H1 (cell line): ENCODE data around the gene MACROD1. TPM values are rescaled to one million over a fixed set of nuclear protein-coding genes. Genes with fewer than 3 reads are reported as not detected.
A peak's percentile ranks its signal among the peaks of the same experiment; 100 is the strongest.

Experiments used
- CBX8 ChIP-seq: fragments of 300-800, 300-1000 bp; sonication (generic); IDR thresholded peaks from 2 replicates; pipeline ENCODE4 v1.7.1; 2016; ENCODE audit warnings: low read depth, low read length, borderline replicate concordance
- CTBP2 ChIP-seq: IDR thresholded peaks from 2 replicates; pipeline ENCODE4 v1.7.0; 2011; ENCODE audit warnings: borderline replicate concordance, mild to moderate bottlenecking, moderate library complexity, mixed read lengths, low read length; ENCODE audit not compliant: insufficient read depth, insufficient read length
- KDM4A ChIP-seq: IDR thresholded peaks from one replicate; pipeline ENCODE4 v1.7.1; 2012; ENCODE audit warnings: low read depth, mild to moderate bottlenecking, moderate library complexity, low read length, inconsistent platforms; ENCODE audit not compliant: severe bottlenecking
- SUZ12 ChIP-seq: fragments of 200-600 bp; sonication (generic); IDR thresholded peaks from 2 replicates; pipeline ENCODE4 v1.6.1; 2012; ENCODE audit warnings: mild to moderate bottlenecking, inconsistent platforms, low read length, moderate library complexity, mixed read lengths
- TAF7 ChIP-seq: optimal IDR thresholded peaks from 2 replicates; pipeline ENCODE3; 2011; ENCODE audit warnings: low read depth, mild to moderate bottlenecking, inconsistent platforms, low read length, moderate library complexity, borderline replicate concordance
- TCF12 ChIP-seq: IDR thresholded peaks from 2 replicates; pipeline ENCODE4 v1.6.1; 2011; ENCODE audit warnings: low read depth, mild to moderate bottlenecking, low read length
- USF2 ChIP-seq: IDR thresholded peaks from 2 replicates; pipeline ENCODE4 v1.6.1; 2011; ENCODE audit warnings: low read length, improper control_type of control experiment
- polyA plus RNA-seq, 7 experiments: library from polyadenylated mRNA; depleted of rRNA in 3 of 7; stranded (reverse) in 5 of 7; unstranded in 2 of 7; fragments of >200 nt in 5 of 7; fragments of 200-250 nt in 2 of 7; gene quantifications; 1 replicate in 5 of 7; 2 replicates in 1 of 7; 4 replicates in 1 of 7; pipeline versions ENCODE4 v1.2.1 to v1.2.3, GENCODE V29; 2011 to 2013; ENCODE audit warnings: missing spikeins in 2 of 7, mixed read lengths in 2 of 7
- total RNA-seq: library from RNA; stranded (reverse); fragmentation: NEBNext Ultra II Directional; extraction: Animal tissue kit (Norgen Biotek cat#: 25700); gene quantifications from 2 replicates; pipeline ENCODE4 v1.2.1, GENCODE V29; 2021

MACROD1 gene
- total and polyA plus RNA-seq, 2 of the 8 experiments (the other 6 are each of a cell fraction or from before 2014, with no cell fraction given), result 19.5 to 34.1 TPM

GRCh38 chr11:63986156-63986931, 179.6 kb downstream of the MACROD1 start, which contains the start of gene OTUB1 (continued):
- TF ChIP-seq USF2 (peak; percentile 14; the same call in 1 of the 2 replicates), TAF7 (peak; percentile 81), CTBP2 (no peak), CBX8 (no peak), KDM4A (peak; percentile 32), TCF12 (no peak), SUZ12 (no peak)
